ENCODE data around the gene PCCA. TPM values are rescaled to one million over a fixed set of nuclear protein-coding genes. Genes with fewer than 3 reads are reported as not detected.
A peak's percentile ranks its signal among the peaks of the same experiment; 100 is the strongest.

The PCCA gene
- total and polyA plus RNA-seq, 2 of the 13 experiments (the other 11 are each of a cell fraction or from before 2014, with no cell fraction given): 15.0 to 32.2 TPM

GRCh38 chr13:100323937-100324336, 235.0 kb downstream of the PCCA start (continued):
- TF ChIP-seq BCL6 (CRISPR knock-in tag; IDR thresholded peaks at IDR 0.05): no peak
- TF ChIP-seq NFKBIZ (CRISPR knock-in tag; IDR thresholded peaks at IDR 0.05): no peak
- peak; percentile 65; the same call in 1 of the 2 replicates for TF ChIP-seq ARID5B (CRISPR knock-in tag; IDR thresholded peaks at IDR 0.05)
- no peak for TF ChIP-seq ZNF546 (CRISPR knock-in tag; conservative IDR thresholded peaks at IDR 0.05)
- no peak for TF ChIP-seq DDIT3 (CRISPR knock-in tag; IDR thresholded peaks at IDR 0.05)
- TF ChIP-seq SMYD3 (CRISPR knock-in tag; IDR thresholded peaks at IDR 0.05): no peak
- no peak for TF ChIP-seq ZNF770 (CRISPR knock-in tag; IDR thresholded peaks at IDR 0.05)
- TF ChIP-seq ZBTB39 (CRISPR knock-in tag; IDR thresholded peaks at IDR 0.05): no peak
- TF ChIP-seq, protein P1, sequence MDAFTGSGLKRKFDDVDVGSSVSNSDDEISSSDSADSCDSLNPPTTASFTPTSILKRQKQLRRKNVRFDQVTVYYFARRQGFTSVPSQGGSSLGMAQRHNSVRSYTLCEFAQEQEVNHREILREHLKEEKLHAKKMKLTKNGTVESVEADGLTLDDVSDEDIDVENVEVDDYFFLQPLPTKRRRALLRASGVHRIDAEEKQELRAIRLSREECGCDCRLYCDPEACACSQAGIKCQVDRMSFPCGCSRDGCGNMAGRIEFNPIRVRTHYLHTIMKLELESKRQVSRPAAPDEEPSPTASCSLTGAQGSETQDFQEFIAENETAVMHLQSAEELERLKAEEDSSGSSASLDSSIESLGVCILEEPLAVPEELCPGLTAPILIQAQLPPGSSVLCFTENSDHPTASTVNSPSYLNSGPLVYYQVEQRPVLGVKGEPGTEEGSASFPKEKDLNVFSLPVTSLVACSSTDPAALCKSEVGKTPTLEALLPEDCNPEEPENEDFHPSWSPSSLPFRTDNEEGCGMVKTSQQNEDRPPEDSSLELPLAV (CRISPR knock-in tag; conservative IDR thresholded peaks at IDR 0.05; ENCODE audit: low read depth): no peak
- TF ChIP-seq NPAS2 (CRISPR knock-in tag; IDR thresholded peaks at IDR 0.05; ENCODE audit: borderline replicate concordance): no peak
- no peak for TF ChIP-seq SOX6 (IDR thresholded peaks at IDR 0.05)
- TF ChIP-seq SOX6 (CRISPR knock-in tag; IDR thresholded peaks at IDR 0.05): peak; percentile 21; the same call in 1 of the 2 replicates
- TF ChIP-seq YEATS2 (CRISPR knock-in tag; IDR thresholded peaks at IDR 0.05; ENCODE audit: borderline replicate concordance): no peak
- TF ChIP-seq, protein P2, sequence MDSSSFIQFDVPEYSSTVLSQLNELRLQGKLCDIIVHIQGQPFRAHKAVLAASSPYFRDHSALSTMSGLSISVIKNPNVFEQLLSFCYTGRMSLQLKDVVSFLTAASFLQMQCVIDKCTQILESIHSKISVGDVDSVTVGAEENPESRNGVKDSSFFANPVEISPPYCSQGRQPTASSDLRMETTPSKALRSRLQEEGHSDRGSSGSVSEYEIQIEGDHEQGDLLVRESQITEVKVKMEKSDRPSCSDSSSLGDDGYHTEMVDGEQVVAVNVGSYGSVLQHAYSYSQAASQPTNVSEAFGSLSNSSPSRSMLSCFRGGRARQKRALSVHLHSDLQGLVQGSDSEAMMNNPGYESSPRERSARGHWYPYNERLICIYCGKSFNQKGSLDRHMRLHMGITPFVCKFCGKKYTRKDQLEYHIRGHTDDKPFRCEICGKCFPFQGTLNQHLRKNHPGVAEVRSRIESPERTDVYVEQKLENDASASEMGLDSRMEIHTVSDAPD (CRISPR knock-in tag; IDR thresholded peaks at IDR 0.05): no peak
- no peak for TF ChIP-seq RORA (CRISPR knock-in tag; IDR thresholded peaks at IDR 0.05)
- TF ChIP-seq SSRP1 (CRISPR knock-in tag; IDR thresholded peaks at IDR 0.05): no peak
- no peak for TF ChIP-seq ZNF235 (CRISPR knock-in tag; IDR thresholded peaks at IDR 0.05; ENCODE audit: borderline replicate concordance)
- TF ChIP-seq CCAR2 (optimal IDR thresholded peaks at IDR 0.05; ENCODE audit: low read depth, low read length): no peak
- no peak for TF ChIP-seq GABPA (IDR thresholded peaks at IDR 0.05; ENCODE audit: low read depth, low read length)
- no peak for TF ChIP-seq GABPA (CRISPR knock-in tag; IDR thresholded peaks at IDR 0.05; ENCODE audit: low read depth)
- TF ChIP-seq ZNF264 (CRISPR knock-in tag; IDR thresholded peaks at IDR 0.05): no peak
